ENCODE data around the gene ATE1. TPM values are rescaled to one million over a fixed set of nuclear protein-coding genes. Genes with fewer than 3 reads are reported as not detected.

The ATE1 gene
- total and polyA plus RNA-seq, 7 donors = 12.5 to 49.6 (median 31.4) TPM

DNA sequence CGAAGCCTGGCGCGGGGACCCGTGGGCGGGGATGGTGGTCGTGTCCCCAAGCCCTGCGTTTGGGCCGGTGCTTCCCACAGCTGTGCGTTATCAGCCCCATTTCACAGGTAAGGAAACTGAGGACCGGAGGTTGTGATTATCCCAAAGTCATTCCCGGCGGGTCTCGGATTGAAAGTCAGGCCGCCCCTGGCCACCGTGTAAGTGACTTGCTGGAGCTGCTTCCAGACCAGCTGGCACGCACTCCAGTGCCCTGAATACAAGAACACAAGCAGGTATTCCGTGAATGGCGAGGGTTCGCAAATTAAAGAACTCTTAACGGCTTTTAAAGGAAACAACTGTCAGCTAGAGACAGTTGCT lies 675 bp upstream of the ATE1 start:
- TF ChIP-seq, protein P1, sequence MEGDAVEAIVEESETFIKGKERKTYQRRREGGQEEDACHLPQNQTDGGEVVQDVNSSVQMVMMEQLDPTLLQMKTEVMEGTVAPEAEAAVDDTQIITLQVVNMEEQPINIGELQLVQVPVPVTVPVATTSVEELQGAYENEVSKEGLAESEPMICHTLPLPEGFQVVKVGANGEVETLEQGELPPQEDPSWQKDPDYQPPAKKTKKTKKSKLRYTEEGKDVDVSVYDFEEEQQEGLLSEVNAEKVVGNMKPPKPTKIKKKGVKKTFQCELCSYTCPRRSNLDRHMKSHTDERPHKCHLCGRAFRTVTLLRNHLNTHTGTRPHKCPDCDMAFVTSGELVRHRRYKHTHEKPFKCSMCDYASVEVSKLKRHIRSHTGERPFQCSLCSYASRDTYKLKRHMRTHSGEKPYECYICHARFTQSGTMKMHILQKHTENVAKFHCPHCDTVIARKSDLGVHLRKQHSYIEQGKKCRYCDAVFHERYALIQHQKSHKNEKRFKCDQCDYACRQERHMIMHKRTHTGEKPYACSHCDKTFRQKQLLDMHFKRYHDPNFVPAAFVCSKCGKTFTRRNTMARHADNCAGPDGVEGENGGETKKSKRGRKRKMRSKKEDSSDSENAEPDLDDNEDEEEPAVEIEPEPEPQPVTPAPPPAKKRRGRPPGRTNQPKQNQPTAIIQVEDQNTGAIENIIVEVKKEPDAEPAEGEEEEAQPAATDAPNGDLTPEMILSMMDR (IDR thresholded peaks at IDR 0.05) = no peak
- TF ChIP-seq EP300 (IDR thresholded peaks at IDR 0.05) (no peak), POLR2AphosphoS5 (IDR thresholded peaks at IDR 0.05) (no peak), POLR2A (IDR thresholded peaks at IDR 0.05) (no peak)
- no peak for DNase-seq
- H3K27me3 ChIP-seq = no peaks in the 10 kb centered on the region
- intact Hi-C loops (cut with DNase I) = loop anchor here (5.0 kb wide), 3 partner anchors 44 to 124 kb away; no protein-coding TSS in a partner anchor
- 1 to 2% methylated on average over 20 of the region's 20 CpGs for WGBS, 2 donors
- H3K36me3 ChIP-seq = no peaks in the 10 kb centered on the region
- H3K9me3 ChIP-seq = no peaks in the 10 kb centered on the region
- H3K4me3 ChIP-seq = peak overlapping the region; percentile 78 to 100 (median 92)
- H3K27ac ChIP-seq = peak overlapping the region; percentile 92 to 99 (median 98)
- peaks cover 3 to 41% (median 18%) of the 10 kb centered on the region in 4 donors for H3K4me1 ChIP-seq

DNA sequence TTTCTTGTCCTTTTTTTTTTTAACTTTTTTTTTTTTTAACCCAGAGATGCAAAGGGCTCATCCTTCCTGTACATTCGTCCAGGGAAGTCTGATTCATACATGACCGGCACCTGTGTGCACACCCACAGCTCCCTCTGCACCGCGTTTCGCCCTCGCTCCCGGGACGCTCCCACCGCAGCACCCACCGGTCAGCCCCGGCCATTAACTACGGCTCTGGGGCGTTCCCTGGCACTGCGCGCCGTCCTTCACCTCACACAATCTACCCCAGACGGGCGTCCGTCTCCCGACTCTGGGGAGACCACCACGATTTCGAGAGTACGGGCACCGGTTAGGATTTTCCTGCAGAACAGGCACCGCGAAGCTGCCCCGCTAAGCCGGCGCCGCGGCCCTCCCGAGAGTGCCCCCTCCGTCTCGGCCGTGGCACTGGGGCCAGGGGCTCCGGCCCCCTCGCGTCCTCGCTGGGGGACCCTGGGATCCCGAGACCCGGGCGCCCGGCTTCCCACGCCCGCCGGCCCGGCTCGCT lies 452 bp downstream of the ATE1 start:
- H3K4me3 ChIP-seq = peak overlapping the region; percentile 78 to 100 (median 92)
- 0 to 1% methylated on average over 48 of the region's 48 CpGs for WGBS, 2 donors
- peaks cover 3 to 41% (median 18%) of the 10 kb centered on the region in 4 donors for H3K4me1 ChIP-seq
- peaks cover 0 to 6% (median 2%) of the 10 kb centered on the region in 4 donors for H3K36me3 ChIP-seq
- H3K27ac ChIP-seq = peak overlapping the region; percentile 92 to 99 (median 98)
- intact Hi-C loops (cut with DNase I) = loop anchor here (5.0 kb wide), 3 partner anchors 45 to 125 kb away; no protein-coding TSS in a partner anchor
- peak; percentile 79 for DNase-seq
- TF ChIP-seq, protein P1 (IDR thresholded peaks at IDR 0.05) = no peak
- TF ChIP-seq POLR2AphosphoS5 (IDR thresholded peaks at IDR 0.05) = peak in 3 of 4 donors; percentile 20 to 60 (median 44)
- H3K9me3 ChIP-seq = no peaks in the 10 kb centered on the region
- H3K27me3 ChIP-seq = no peaks in the 10 kb centered on the region

DNA sequence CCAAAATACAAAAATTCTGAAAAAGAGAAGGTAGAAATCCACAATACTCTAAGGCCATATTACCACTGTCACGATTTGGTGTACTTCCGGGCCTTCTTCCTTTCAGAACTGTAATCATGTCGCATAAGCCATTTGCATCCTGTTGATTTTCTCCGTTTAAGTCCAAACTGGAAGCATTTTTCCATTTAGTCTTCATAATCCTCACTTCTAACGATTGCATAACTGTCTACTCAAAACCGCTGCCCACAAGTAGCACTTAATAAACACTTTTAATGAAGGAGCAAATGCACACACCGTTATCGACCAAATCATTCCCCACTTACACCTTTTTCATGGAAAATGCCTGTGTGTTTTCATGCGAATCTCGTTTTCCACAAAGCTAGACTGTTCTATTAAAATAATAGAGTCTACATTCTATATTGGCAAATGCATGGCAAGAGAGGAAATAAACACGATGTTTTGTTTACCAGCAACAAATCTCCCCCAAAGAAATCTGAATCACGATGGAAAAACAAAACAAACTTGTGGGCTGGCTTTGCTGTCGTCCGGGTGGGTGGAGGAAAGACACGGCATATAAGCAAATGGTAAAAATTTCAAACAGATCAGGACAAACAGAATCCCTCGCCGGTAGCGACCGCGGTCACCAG lies 1.0 kb downstream of the ATE1 start:
- no peak for DNase-seq
- 1% methylated on average over 20 of the region's 20 CpGs for WGBS, 2 donors
- H3K4me3 ChIP-seq = peak overlapping the region; percentile 78 to 100 (median 92)
- H3K27me3 ChIP-seq = no peaks in the 10 kb centered on the region
- H3K27ac ChIP-seq = peak overlapping the region; percentile 92 to 99 (median 98)
- TF ChIP-seq POLR2A (IDR thresholded peaks at IDR 0.05) = no peak
- TF ChIP-seq POLR2AphosphoS5 (IDR thresholded peaks at IDR 0.05) = peak in 1 of 4 donors; percentile 19
- intact Hi-C loops (cut with DNase I) = loop anchor here (5.0 kb wide), 3 partner anchors 46 to 126 kb away; no protein-coding TSS in a partner anchor
- peaks cover 0 to 6% (median 2%) of the 10 kb centered on the region in 4 donors for H3K36me3 ChIP-seq
- H3K4me1 ChIP-seq = peaks cover 3 to 46% (median 20%) of the 10 kb centered on the region in 4 donors
- H3K9me3 ChIP-seq = no peaks in the 10 kb centered on the region

DNA sequence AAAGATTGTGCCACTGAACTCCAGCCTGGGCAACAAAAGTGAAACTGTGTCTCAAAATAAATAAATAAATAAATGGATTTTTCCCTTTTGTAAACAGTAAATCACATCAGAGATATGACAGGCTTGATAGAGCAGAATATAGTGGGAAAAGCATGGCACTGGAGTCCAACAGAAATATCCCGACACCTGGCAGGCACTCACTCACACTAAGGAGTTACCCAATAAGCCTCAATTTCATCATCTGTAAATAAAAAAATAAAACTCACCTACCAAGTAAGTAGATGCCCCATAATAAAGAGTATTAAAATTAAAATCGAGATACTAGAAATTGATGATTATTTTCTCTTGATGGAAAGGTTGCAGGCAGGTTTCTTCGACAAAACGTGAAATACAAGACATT lies 1.7 kb downstream of the ATE1 start:
- WGBS, 2 donors = 87 to 88% methylated on average over 4 of the region's 4 CpGs
- no peak for TF ChIP-seq POLR2AphosphoS5 (IDR thresholded peaks at IDR 0.05)
- H3K27me3 ChIP-seq = no peaks in the 10 kb centered on the region
- no peak for DNase-seq
- H3K9me3 ChIP-seq = no peaks in the 10 kb centered on the region
- intact Hi-C loops (cut with DNase I) = loop anchor here (5.0 kb wide), 3 partner anchors 46 to 126 kb away; no protein-coding TSS in a partner anchor
- peak overlapping the region in 2 of 4 donors; percentile 89 to 100 for H3K4me3 ChIP-seq
- peaks cover 0 to 6% (median 2%) of the 10 kb centered on the region in 4 donors for H3K36me3 ChIP-seq
- H3K27ac ChIP-seq = peak overlapping the region; percentile 92 to 99 (median 98)
- peaks cover 3 to 51% (median 26%) of the 10 kb centered on the region in 4 donors for H3K4me1 ChIP-seq

DNA sequence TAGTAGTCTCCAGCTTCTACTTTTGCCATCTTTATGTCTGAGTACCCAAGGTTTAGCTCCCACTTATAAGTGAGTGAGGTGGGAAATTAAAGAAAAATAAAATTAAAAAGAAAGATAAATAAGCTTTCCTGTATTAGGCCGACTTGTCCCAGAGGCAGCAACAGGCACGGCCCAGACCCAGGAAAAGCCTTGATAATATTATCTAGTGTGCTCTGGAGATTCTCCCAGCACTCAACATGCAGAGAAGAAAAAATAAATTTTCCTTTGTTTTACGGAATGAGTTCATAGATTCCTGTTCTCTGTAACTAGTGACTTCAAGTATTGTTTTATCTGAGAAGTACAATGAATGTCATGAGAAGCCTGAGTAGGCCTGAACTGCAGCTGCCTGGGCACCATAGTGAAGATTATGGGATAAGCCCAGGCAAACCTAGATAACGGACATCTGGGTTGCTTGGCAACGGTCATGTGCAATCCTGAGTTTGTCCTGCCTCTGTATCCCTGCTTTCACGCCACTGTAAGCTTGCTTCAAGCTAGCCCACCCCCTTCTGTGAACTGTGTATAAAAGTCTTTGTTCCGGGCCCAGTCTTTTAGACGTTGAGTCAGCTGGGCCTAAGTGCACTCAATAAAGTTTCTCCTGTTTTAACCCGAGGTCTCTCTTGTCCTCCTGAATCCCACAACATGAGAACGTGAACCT lies 6.4 kb downstream of the ATE1 start:
- Histone ChIP-seq H3K4me3 (no peak overlapping the region), H3K27ac (peak overlapping the region in 3 of 4 donors; percentile 59 to 72 (median 69)), H3K36me3 (peaks cover 0 to 26% (median 8%) of the 10 kb centered on the region in 4 donors), H3K9me3 (no peaks in the 10 kb centered on the region), H3K27me3 (no peaks in the 10 kb centered on the region), H3K4me1 (peaks cover 0 to 27% (median 17%) of the 10 kb centered on the region in 4 donors)
- TF ChIP-seq, protein P1 (IDR thresholded peaks at IDR 0.05) = no peak
- TF ChIP-seq POLR2AphosphoS5 (IDR thresholded peaks at IDR 0.05) (no peak), EP300 (IDR thresholded peaks at IDR 0.05) (no peak), POLR2A (IDR thresholded peaks at IDR 0.05) (no peak)
- intact Hi-C loops (cut with DNase I) = no loop called here
- WGBS, 2 donors = 80 to 86% methylated on average over 10 of the region's 10 CpGs
- DNase-seq = no peak

All from sigmoid colon (tissue), 7 donors.